OCI-LY7 (cell line): ENCODE data around the gene PWWP2B. TPM values are rescaled to one million over a fixed set of nuclear protein-coding genes. Genes with fewer than 3 reads are reported as not detected.

Experiments
- BruUV-seq: library from RNA; stranded (reverse); fragments of 400-500 nt; replicated peaks from 2 replicates; lab custom pipeline; 2021; lab: Mats Ljungman, UMichigan
- CTCF ChIA-PET: fragments of 300-600 bp; sonication (Branson Sonifier 250); formaldehyde crosslinking; loops from one replicate; lab custom pipeline; 2022; ENCODE audit warnings: antibody characterized with exemption; ENCODE audit not compliant: unreplicated experiment; lab: Charles Lee
- POLR2A ChIA-PET: fragments of 300-600 bp; sonication (Branson Sonifier 250); formaldehyde crosslinking; loops from one replicate; lab custom pipeline; 2022; ENCODE audit warnings: antibody characterized with exemption; lab: Charles Lee
- DNase-seq: peaks from one replicate; pipeline ENCODE4 v3.0.0-alpha.2; 2015; ENCODE audit warnings: low spot score
- H2AFZ ChIP-seq: fragments of 200-600 bp; sonication (generic), shearing (Covaris generic); 2 replicates; pipeline ENCODE4 v1.6.1; 2014; ENCODE audit warnings: mild to moderate bottlenecking, antibody characterized with exemption, low read length, moderate library complexity
- H3K27ac ChIP-seq: fragments of 200-600 bp; sonication (generic); 2 replicates; pipeline ENCODE4 v1.5.1; 2014; ENCODE audit warnings: mixed run types, low read depth, mild to moderate bottlenecking, moderate library complexity, low read length, inconsistent platforms; ENCODE audit not compliant: poor library complexity, severe bottlenecking
- H3K36me3 ChIP-seq: fragments of 200-600 bp; sonication (generic); 2 replicates; pipeline ENCODE4 v1.6.1; 2014; ENCODE audit warnings: mild to moderate bottlenecking, antibody characterized with exemption, low read length, moderate library complexity, mixed read lengths; ENCODE audit not compliant: insufficient read depth
- H3K4me1 ChIP-seq: fragments of 200-600 bp; sonication (generic); 2 replicates; pipeline ENCODE4 v1.5.1; 2014; ENCODE audit warnings: mild to moderate bottlenecking, low read length; ENCODE audit not compliant: insufficient read depth, poor library complexity, severe bottlenecking
- H3K4me2 ChIP-seq: fragments of 200-600 bp; sonication (generic); 2 replicates; pipeline ENCODE4 v1.6.1; 2014; ENCODE audit warnings: mild to moderate bottlenecking, low read length
- H3K4me3 ChIP-seq: fragments of 200-600 bp; sonication (generic); 2 replicates; pipeline ENCODE4 v1.5.1; 2014; ENCODE audit warnings: mild to moderate bottlenecking, low read depth, low read length; ENCODE audit not compliant: poor library complexity, severe bottlenecking
- H3K79me2 ChIP-seq: fragments of 200-600 bp; sonication (generic); 2 replicates; pipeline ENCODE4 v1.6.1; 2016; ENCODE audit warnings: low read depth, mild to moderate bottlenecking, low read length, moderate library complexity, mixed read lengths; ENCODE audit not compliant: insufficient read depth
- H3K9me2 ChIP-seq: fragments of 200-600 bp; sonication (generic); 2 replicates; pipeline ENCODE4 v1.6.1; 2016; ENCODE audit warnings: mild to moderate bottlenecking, low read length, mixed read lengths; ENCODE audit not compliant: insufficient read depth
- H3K9me3 ChIP-seq: fragments of 200-600 bp; sonication (generic); 2 replicates; pipeline ENCODE4 v1.6.1; 2014; ENCODE audit warnings: mild to moderate bottlenecking, mixed run types, low read length, mixed read lengths
- H4K20me1 ChIP-seq: fragments of 200-600 bp; sonication (generic); 2 replicates; pipeline ENCODE4 v1.6.1; 2014; ENCODE audit warnings: mild to moderate bottlenecking, antibody characterized with exemption, low read length, moderate library complexity, mixed read lengths; ENCODE audit not compliant: insufficient read depth
- EZH2phosphoT487 ChIP-seq: fragments of 200-600 bp; sonication (generic); IDR thresholded peaks from 2 replicates; pipeline ENCODE4 v1.6.1; 2018; ENCODE audit warnings: low read depth, borderline replicate concordance, mild to moderate bottlenecking, mixed run types, antibody characterized with exemption, low read length, moderate library complexity, mixed read lengths
- intact Hi-C: fragments of 100-400 bp; cut with micrococcal nuclease; formaldehyde crosslinking; loops from one replicate; pipeline ENCODE4 v1.10.0; 2022; ENCODE audit not compliant: unreplicated experiment
- total RNA-seq, 2 experiments: library from RNA; depleted of rRNA in 1 of 2; stranded (reverse); fragments of >200 nt in 1 of 2; shearing (Covaris generic) in 1 of 2; gene quantifications; 2 replicates each; pipeline ENCODE4 v1.2.3, GENCODE V29; 2014 to 2022
- TF ChIP-seq, protein P1 (sequence below): fragments of 200-600 bp; sonication (generic); conservative IDR thresholded peaks from 2 replicates; pipeline ENCODE4 v1.5.1; 2014; ENCODE audit warnings: mild to moderate bottlenecking, antibody characterized with exemption, low read length, moderate library complexity, mixed read lengths

Gene PWWP2B
- total RNA-seq, 2 experiments from 2014 or later: 5.9 to 10.6 TPM

DNA sequence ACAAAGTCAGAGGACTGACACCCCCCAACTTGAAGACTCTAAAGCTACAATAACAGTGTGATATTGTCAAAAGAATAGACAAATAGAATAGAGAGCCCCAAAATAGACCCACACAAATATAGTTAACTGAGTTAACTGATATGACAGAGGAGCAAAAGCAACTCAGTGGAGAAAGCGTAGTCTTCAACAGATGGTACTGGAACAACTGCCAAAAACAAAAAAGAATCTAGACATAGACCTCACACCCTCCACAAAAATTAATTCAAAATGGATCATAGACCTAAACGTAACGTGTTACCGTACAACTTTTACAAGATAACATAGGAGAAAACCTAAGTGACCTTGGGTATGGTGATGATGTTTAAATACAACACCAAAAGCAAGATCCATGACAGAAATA lies 28.6 kb upstream of the PWWP2B start:
- Histone ChIP-seq H3K36me3 (no peaks in the 10 kb centered on the region), H3K4me3 (no peak overlapping the region), H3K4me2 (no peak overlapping the region), H3K9me2 (no peaks in the 10 kb centered on the region), H3K4me1 (no peaks in the 10 kb centered on the region), H4K20me1 (no peaks in the 10 kb centered on the region), H2AFZ (no peak overlapping the region), H3K79me2 (no peaks in the 10 kb centered on the region), H3K27ac (no peak overlapping the region), H3K9me3 (no peaks in the 10 kb centered on the region)
- DNase-seq: no peak
- CTCF ChIA-PET: no interaction called here
- intact Hi-C loops: no loop called here
- POLR2A ChIA-PET: no interaction called here
- no peak for TF ChIP-seq EZH2phosphoT487
- TF ChIP-seq, protein P1, sequence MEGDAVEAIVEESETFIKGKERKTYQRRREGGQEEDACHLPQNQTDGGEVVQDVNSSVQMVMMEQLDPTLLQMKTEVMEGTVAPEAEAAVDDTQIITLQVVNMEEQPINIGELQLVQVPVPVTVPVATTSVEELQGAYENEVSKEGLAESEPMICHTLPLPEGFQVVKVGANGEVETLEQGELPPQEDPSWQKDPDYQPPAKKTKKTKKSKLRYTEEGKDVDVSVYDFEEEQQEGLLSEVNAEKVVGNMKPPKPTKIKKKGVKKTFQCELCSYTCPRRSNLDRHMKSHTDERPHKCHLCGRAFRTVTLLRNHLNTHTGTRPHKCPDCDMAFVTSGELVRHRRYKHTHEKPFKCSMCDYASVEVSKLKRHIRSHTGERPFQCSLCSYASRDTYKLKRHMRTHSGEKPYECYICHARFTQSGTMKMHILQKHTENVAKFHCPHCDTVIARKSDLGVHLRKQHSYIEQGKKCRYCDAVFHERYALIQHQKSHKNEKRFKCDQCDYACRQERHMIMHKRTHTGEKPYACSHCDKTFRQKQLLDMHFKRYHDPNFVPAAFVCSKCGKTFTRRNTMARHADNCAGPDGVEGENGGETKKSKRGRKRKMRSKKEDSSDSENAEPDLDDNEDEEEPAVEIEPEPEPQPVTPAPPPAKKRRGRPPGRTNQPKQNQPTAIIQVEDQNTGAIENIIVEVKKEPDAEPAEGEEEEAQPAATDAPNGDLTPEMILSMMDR: no peak
- BruUV-seq: no TSS peak

DNA sequence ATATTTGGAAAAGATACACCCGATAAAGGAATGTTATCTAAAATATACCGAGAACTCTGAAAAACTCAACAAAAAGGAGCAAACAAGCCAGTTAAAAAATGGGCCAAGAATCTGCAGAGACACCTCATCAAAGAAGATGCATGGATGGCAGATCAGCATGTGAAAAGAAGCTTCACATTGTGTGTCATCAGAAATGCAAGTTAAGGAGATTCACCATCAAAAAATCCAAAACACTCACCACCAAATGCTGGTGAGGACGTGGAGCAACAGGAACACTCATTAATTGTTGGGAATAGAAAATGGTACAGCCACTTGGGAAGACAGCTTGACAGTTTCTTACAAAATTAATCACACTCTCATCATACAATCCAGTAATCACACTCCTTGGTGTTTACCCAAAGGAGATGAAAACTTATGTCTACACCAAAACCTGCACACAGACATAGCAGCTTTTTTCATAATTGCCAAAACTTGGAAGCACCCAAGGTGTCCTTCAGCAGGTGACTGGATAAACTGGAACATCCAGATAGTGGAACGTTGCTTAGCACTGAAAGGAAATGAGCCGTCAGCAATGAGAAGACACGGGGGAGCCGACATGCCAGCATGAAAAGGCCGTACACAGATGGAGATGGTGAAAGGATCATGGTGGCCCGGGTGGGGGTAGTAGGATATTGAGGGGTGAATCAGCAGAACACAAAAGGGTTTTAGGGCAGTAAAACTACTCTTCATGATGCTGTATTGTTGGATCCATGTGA lies 27.9 kb upstream of the PWWP2B start:
- intact Hi-C loops: no loop called here
- TF ChIP-seq, protein P1: no peak
- TF ChIP-seq EZH2phosphoT487: no peak
- H4K20me1 ChIP-seq: no peaks in the 10 kb centered on the region
- DNase-seq: no peak
- BruUV-seq: no TSS peak
- ChIA-PET POLR2A (no interaction called here), CTCF (no interaction called here)
- H3K9me2 ChIP-seq: no peaks in the 10 kb centered on the region
- no peaks in the 10 kb centered on the region for H3K79me2 ChIP-seq
- H3K9me3 ChIP-seq: no peaks in the 10 kb centered on the region
- no peak overlapping the region for H3K4me3 ChIP-seq
- H3K27ac ChIP-seq: no peak overlapping the region
- no peak overlapping the region for H3K4me2 ChIP-seq
- no peaks in the 10 kb centered on the region for H3K36me3 ChIP-seq
- no peaks in the 10 kb centered on the region for H3K4me1 ChIP-seq
- no peak overlapping the region for H2AFZ ChIP-seq

DNA sequence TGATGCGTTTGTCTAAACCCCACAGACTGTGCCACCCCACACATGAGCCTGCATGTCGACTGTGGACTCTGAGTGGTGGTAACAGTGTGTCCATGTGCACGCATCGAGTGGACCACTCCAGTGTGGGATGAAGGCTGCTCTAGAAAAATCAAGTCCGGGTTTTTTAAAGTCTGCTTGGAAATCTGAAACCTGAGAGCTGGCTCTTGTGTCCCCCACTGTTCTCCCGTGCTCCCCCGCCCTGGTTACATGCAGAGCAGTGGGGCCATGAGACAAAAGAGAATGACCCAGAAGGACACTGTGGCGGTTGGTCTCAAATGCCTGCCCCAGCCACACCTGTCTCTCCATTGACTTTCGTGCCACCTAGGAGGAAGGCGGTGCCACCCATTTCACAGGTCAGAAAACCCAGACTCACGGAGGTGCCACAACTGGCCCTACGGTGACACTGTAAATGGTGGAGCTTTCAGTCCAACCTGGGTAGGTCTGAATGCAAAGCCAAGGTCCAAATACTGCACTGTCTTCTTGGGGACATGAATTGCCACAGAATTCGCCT lies 27.3 kb upstream of the PWWP2B start:
- ChIA-PET POLR2A (no interaction called here), CTCF (no interaction called here)
- intact Hi-C loops: no loop called here
- DNase-seq: no peak
- Histone ChIP-seq H3K9me3 (no peaks in the 10 kb centered on the region), H3K79me2 (no peaks in the 10 kb centered on the region), H3K4me1 (no peaks in the 10 kb centered on the region), H3K4me3 (no peak overlapping the region), H4K20me1 (no peaks in the 10 kb centered on the region), H3K27ac (no peak overlapping the region), H3K4me2 (no peak overlapping the region), H3K9me2 (no peaks in the 10 kb centered on the region), H2AFZ (no peak overlapping the region), H3K36me3 (no peaks in the 10 kb centered on the region)
- BruUV-seq: no TSS peak
- no peak for TF ChIP-seq EZH2phosphoT487
- TF ChIP-seq, protein P1: no peak
